ENCODE results near the gene EPM2A. TPM values are rescaled to one million over a fixed set of nuclear protein-coding genes. Genes with fewer than 3 reads are reported as not detected.

Gene EPM2A
- total RNA-seq, 4 donors from 2014 or later: 6.5 to 12.9 (median 10.4) TPM

- H3K4me1 ChIP-seq: no peaks in the 10 kb centered on the region
- no peak for TF ChIP-seq POLR2AphosphoS5 (IDR thresholded peaks at IDR 0.05)
- TF ChIP-seq POLR2A (IDR thresholded peaks at IDR 0.05): no peak
- TF ChIP-seq CTCF (IDR thresholded peaks at IDR 0.05): no peak
- TF ChIP-seq EP300 (IDR thresholded peaks at IDR 0.05): no peak
- DNase-seq (ENCODE audit: low spot score in 2 of 2): no peak
- no peaks in the 10 kb centered on the region for H3K36me3 ChIP-seq
- no peak overlapping the region for H3K27ac ChIP-seq
- no peak overlapping the region for H3K4me3 ChIP-seq
- 86% methylated on average over 4 of the region's 4 CpGs for WGBS
- H3K9me3 ChIP-seq: peaks cover 10% of the 10 kb centered on the region
- no peaks in the 10 kb centered on the region for H3K27me3 ChIP-seq
Observed at GRCh38 chr6:145602726-145603326, 132.5 kb downstream of the EPM2A start.

- DNase-seq (ENCODE audit: low spot score in 2 of 2): no peak
- Histone ChIP-seq H3K36me3 (no peaks in the 10 kb centered on the region), H3K27ac (no peak overlapping the region), H3K9me3 (peaks cover 10% of the 10 kb centered on the region), H3K4me1 (no peaks in the 10 kb centered on the region), H3K27me3 (no peaks in the 10 kb centered on the region), H3K4me3 (no peak overlapping the region)
- WGBS: 91% methylated on average over 2 of the region's 2 CpGs
- no peak for TF ChIP-seq POLR2AphosphoS5 (IDR thresholded peaks at IDR 0.05)
- no peak for TF ChIP-seq EP300 (IDR thresholded peaks at IDR 0.05)
- TF ChIP-seq CTCF (IDR thresholded peaks at IDR 0.05): no peak
- no peak for TF ChIP-seq POLR2A (IDR thresholded peaks at IDR 0.05)
Observed at GRCh38 chr6:145601397-145601796, 133.9 kb downstream of the EPM2A start.

DNA sequence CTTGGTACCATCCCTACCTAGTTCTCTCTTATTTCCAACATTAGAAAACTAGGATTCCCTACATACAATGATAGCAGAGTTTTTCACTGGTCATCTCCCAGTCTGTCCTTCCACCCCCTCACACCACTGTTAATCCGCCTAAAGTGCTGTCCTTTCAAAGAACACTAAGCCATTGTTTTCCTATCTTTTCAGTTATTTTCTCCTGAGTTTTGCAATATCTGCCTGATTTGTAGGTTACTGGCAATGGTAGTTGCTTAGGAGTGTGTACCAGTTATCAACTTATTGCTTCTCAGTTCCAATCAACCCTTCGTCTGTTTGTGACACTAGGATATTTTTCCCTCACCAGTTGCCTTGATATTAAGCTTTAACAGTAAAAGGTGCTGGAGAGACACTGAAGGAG, 135.0 kb downstream of the EPM2A start:
- no peak for TF ChIP-seq POLR2A (IDR thresholded peaks at IDR 0.05)
- no peak for TF ChIP-seq EP300 (IDR thresholded peaks at IDR 0.05)
- no peak for TF ChIP-seq POLR2AphosphoS5 (IDR thresholded peaks at IDR 0.05)
- no peak for TF ChIP-seq CTCF (IDR thresholded peaks at IDR 0.05)
- 90% methylated on average over 2 of the region's 2 CpGs for WGBS
- H3K9me3 ChIP-seq: peaks cover 10% of the 10 kb centered on the region

GRCh38 chr6:145588981-145589380, 146.3 kb downstream of the EPM2A start:
- Histone ChIP-seq H3K27me3 (no peaks in the 10 kb centered on the region), H3K4me3 (no peak overlapping the region), H3K27ac (no peak overlapping the region), H3K4me1 (no peaks in the 10 kb centered on the region), H3K9me3 (peaks cover 8% of the 10 kb centered on the region), H3K36me3 (no peaks in the 10 kb centered on the region)
- DNase-seq (ENCODE audit: low spot score in 2 of 2): no peak
- 37% methylated on average over 1 of the region's 1 CpG for WGBS
- no peak for TF ChIP-seq CTCF (IDR thresholded peaks at IDR 0.05)
- TF ChIP-seq EP300 (IDR thresholded peaks at IDR 0.05): no peak
- no peak for TF ChIP-seq POLR2A (IDR thresholded peaks at IDR 0.05)
- no peak for TF ChIP-seq POLR2AphosphoS5 (IDR thresholded peaks at IDR 0.05)

More for the DNA sequence above, 135.0 kb downstream of the EPM2A start:
- Histone ChIP-seq H3K27me3 (no peaks in the 10 kb centered on the region), H3K27ac (no peak overlapping the region), H3K4me1 (no peaks in the 10 kb centered on the region), H3K36me3 (no peaks in the 10 kb centered on the region), H3K4me3 (no peak overlapping the region)
- no peak for DNase-seq (ENCODE audit: low spot score in 2 of 2)

GRCh38 chr6:145587334-145587733, 148.0 kb downstream of the EPM2A start:
- DNase-seq (ENCODE audit: low spot score in 2 of 2): no peak
- no peaks in the 10 kb centered on the region for H3K36me3 ChIP-seq
- TF ChIP-seq POLR2A (IDR thresholded peaks at IDR 0.05) (no peak), EP300 (IDR thresholded peaks at IDR 0.05) (no peak), POLR2AphosphoS5 (IDR thresholded peaks at IDR 0.05) (no peak)
- H3K4me1 ChIP-seq: no peaks in the 10 kb centered on the region
- H3K27me3 ChIP-seq: no peaks in the 10 kb centered on the region
- H3K4me3 ChIP-seq: no peak overlapping the region
- H3K27ac ChIP-seq: no peak overlapping the region
- H3K9me3 ChIP-seq: peaks cover 13% of the 10 kb centered on the region

GRCh38 chr6:145583753-145584152, 151.6 kb downstream of the EPM2A start:
- Histone ChIP-seq H3K4me3 (no peak overlapping the region), H3K27me3 (no peaks in the 10 kb centered on the region), H3K36me3 (no peaks in the 10 kb centered on the region), H3K4me1 (no peaks in the 10 kb centered on the region), H3K27ac (no peak overlapping the region), H3K9me3 (peaks cover 13% of the 10 kb centered on the region)
- no peak for DNase-seq (ENCODE audit: low spot score in 2 of 2)
- TF ChIP-seq POLR2A (IDR thresholded peaks at IDR 0.05) (no peak), POLR2AphosphoS5 (IDR thresholded peaks at IDR 0.05) (no peak), CTCF (IDR thresholded peaks at IDR 0.05) (no peak), EP300 (IDR thresholded peaks at IDR 0.05) (no peak)
- WGBS: 94% methylated on average over 2 of the region's 3 CpGs
